LNCaP clone FGC (cell line): Measurements from ENCODE around the gene VEGFC.

ENCODE experiments used
- DNase-seq: peaks from one replicate; pipeline ENCODE4 v3.0.0-alpha.2; 2011; ENCODE audit warnings: low read depth
- H3K4me3 ChIP-seq: 2 replicates; pipeline ENCODE4 v1.5.1; 2011; ENCODE audit warnings: mild to moderate bottlenecking, low read depth, low read length, control low read depth
- TF ChIP-seq, protein P1 (sequence below): IDR thresholded peaks from 2 replicates; pipeline ENCODE4 v1.5.1; 2012; ENCODE audit warnings: mild to moderate bottlenecking; ENCODE audit not compliant: control insufficient read depth, insufficient read depth; ENCODE audit errors: extremely low read depth

VEGFC gene

GRCh38 chr4:176789955-176790354, 2.8 kb downstream of the VEGFC start:
- TF ChIP-seq, protein P1, sequence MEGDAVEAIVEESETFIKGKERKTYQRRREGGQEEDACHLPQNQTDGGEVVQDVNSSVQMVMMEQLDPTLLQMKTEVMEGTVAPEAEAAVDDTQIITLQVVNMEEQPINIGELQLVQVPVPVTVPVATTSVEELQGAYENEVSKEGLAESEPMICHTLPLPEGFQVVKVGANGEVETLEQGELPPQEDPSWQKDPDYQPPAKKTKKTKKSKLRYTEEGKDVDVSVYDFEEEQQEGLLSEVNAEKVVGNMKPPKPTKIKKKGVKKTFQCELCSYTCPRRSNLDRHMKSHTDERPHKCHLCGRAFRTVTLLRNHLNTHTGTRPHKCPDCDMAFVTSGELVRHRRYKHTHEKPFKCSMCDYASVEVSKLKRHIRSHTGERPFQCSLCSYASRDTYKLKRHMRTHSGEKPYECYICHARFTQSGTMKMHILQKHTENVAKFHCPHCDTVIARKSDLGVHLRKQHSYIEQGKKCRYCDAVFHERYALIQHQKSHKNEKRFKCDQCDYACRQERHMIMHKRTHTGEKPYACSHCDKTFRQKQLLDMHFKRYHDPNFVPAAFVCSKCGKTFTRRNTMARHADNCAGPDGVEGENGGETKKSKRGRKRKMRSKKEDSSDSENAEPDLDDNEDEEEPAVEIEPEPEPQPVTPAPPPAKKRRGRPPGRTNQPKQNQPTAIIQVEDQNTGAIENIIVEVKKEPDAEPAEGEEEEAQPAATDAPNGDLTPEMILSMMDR: peak; percentile 59
- no peak overlapping the region for H3K4me3 ChIP-seq
- no peak for DNase-seq

- no peak for DNase-seq
- no peak overlapping the region for H3K4me3 ChIP-seq
- TF ChIP-seq, protein P1: no peak
Measured at GRCh38 chr4:176788971-176789370, 3.8 kb downstream of the VEGFC start.

GRCh38 chr4:176788248-176788647, 4.5 kb downstream of the VEGFC start:
- TF ChIP-seq, protein P1: no peak
- DNase-seq: no peak
- H3K4me3 ChIP-seq: no peak overlapping the region

DNA sequence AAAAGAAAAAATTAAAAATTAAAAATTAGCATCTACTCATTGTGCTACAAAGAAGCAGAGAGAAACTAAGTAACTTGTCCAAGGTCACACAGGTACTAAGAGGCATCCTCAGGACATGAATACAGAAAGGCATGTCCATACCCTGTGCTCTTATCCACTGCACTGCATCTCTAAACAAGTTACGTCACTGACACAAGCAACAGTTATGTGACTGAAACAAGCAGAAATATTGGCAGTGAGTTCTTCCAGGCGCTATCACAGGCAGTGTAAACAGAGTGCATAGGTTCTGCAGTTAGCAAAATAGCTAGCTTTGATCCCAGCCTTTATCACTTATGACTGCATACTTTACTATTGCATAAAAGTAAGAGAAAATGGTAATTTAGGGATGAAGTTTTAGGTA, 7.9 kb downstream of the VEGFC start:
- TF ChIP-seq, protein P1: no peak
- DNase-seq: no peak

DNA sequence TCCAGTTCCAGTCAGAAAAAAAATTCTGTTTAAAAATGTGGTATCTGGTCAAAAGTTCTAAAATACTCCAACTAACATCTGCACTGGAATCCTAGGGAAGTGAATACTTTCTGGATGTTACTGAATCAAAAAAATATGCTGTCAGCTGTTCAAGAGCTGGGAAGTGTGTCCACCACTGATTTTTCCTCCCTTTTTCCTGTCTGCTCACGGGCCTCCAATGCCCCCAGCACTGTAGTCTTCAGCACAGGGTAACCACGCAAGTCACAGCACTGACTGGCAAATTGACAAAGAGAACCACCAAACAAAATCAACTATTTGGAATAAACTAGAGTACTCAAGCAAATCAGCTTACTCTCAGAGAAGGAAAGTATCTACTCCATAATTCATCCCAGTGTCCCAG, 9.9 kb downstream of the VEGFC start:
- DNase-seq: no peak
- TF ChIP-seq, protein P1: no peak
- no peak overlapping the region for H3K4me3 ChIP-seq

More for the DNA sequence above, 7.9 kb downstream of the VEGFC start:
- H3K4me3 ChIP-seq: no peak overlapping the region

GRCh38 chr4:176782191-176782590, 10.5 kb downstream of the VEGFC start:
- no peak overlapping the region for H3K4me3 ChIP-seq
- no peak for DNase-seq
- TF ChIP-seq, protein P1: no peak

GRCh38 chr4:176781739-176782100, 11.0 kb downstream of the VEGFC start:
- no peak for DNase-seq
- TF ChIP-seq, protein P1: no peak
- no peak overlapping the region for H3K4me3 ChIP-seq
